ENCODE data around the gene SORCS3.

The SORCS3 gene

DNA sequence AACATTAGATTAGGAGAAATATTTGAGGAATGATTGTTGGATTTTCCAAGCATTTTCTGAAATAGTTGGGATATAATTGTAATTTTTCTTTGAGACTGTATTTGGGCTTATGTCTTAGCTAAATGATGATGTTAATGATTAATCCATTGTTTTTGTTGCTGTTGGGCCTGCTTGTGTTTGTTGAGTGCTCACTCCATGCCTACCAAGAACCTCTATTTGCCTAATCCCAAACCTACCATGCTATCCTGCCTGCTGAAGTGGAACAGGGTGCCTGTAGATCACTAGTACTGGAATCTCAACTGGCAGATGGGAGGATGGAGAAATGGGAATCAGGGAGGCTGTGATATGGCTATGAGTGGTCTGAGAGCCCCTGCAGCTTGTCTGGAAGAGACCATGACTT, 565.5 kb downstream of the SORCS3 start:
- no peak for DNase-seq

DNA sequence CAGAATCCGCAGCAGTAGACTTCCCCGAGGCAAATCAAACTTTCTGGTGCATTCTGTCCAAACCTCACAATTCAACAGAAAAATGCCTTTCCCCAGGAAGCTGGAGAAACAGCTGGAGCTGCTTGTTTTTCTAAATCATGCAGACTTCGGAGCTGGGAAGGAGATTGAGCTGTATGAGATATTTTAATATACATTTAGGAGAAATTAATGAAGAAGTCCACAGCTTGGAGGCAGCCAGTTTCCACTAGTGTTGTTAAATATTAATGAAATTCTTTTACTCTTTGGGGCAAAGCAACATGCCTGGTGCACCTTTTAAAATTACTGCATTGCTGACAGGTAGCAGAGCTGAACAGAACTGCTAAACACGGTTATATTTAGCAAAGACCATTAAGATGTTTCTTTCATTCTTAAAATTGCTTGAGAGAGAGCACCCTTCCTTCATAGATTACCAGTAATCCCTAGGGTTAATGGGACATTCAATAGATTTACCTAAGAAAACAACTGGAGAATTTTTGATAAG, 566.4 kb downstream of the SORCS3 start:
- no peak for DNase-seq

DNA sequence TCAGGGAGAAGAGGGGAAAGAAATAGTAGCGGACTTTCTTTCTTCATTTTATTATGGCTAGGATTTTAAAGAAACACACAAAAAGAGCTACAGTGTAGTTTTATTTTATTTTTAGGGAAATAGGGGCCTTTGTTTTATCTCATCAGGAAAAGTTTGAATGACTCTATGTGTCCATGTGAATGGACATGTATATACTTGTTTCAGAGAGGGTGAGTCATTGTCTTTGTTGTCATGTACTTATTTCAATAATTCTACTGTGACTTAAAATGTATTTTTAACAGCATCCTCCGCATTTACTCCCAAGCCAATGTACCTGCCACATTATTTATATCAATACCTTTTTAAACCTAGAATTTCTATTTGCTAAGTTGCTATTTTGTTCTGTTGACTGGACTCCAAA, 569.5 kb downstream of the SORCS3 start:
- no peak for DNase-seq

- DNase-seq, result no peak
Measured at GRCh38 chr10:105237685-105238084, 596.6 kb downstream of the SORCS3 start.

- DNase-seq, result no peak
Measured at GRCh38 chr10:105239311-105240219, 598.5 kb downstream of the SORCS3 start.

DNA sequence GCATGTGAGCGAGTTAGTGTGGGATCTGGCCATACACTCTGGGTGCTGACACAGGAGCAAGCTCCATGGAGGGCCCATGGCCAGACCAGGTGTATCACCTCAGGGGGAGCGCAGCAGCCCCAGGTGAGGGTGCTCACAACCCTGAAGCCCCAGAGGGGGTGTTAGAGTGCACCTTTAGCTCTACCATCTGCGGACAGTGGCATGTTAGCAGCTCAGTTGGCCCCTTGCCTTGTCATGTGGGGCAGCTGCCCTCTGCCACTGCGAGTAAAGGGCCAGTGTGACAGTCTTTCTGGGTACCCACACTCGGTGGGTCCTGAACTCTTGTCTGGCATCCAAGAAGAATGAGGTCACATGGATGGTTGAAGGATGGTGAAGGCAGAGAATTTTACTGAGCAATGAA, 600.2 kb downstream of the SORCS3 start:
- no peak for DNase-seq

GRCh38 chr10:105243381-105243780, 602.3 kb downstream of the SORCS3 start:
- DNase-seq, result no peak

DNA sequence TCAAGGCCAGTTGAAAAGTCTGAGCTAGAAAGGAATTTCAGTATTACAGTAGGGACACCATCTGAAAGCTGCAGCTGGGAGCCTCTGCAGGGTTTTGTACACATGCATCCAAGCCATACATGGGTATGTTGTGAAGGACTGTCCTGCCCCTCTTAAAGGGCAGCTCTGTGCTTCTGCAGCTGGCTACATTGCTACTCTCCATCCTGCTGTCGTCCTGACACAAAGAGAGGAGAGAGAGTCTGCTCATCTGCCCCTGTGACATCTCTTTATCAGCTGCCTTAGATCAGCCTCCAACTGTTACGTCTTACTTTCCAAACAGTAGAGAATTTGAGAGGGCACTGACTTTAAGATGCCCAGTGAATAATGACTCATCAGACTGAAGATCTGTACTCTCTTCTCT, 602.7 kb downstream of the SORCS3 start:
- no peak for DNase-seq

- DNase-seq, result no peak
Measured at GRCh38 chr10:105247831-105248499, 606.9 kb downstream of the SORCS3 start.

DNA sequence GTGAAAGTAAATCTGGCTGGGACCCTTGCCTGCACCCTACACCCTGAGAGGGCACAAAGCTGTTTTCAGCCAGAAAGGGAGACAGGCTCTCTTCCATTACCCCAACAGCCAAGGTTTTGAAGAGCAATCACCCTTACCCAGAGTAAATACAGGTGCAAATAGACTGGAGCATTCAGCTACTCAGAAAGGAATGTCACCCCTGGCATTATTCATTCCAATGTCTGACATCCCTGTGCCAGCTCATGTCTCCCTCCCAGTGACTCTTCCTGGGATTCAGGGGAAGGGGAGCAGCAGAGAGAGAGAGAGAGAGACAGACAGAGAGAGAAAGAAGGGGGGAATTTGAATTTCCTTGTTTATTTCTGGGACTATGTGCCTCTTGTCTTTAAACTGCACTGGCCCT, 611.8 kb downstream of the SORCS3 start:
- no peak for DNase-seq

DNA sequence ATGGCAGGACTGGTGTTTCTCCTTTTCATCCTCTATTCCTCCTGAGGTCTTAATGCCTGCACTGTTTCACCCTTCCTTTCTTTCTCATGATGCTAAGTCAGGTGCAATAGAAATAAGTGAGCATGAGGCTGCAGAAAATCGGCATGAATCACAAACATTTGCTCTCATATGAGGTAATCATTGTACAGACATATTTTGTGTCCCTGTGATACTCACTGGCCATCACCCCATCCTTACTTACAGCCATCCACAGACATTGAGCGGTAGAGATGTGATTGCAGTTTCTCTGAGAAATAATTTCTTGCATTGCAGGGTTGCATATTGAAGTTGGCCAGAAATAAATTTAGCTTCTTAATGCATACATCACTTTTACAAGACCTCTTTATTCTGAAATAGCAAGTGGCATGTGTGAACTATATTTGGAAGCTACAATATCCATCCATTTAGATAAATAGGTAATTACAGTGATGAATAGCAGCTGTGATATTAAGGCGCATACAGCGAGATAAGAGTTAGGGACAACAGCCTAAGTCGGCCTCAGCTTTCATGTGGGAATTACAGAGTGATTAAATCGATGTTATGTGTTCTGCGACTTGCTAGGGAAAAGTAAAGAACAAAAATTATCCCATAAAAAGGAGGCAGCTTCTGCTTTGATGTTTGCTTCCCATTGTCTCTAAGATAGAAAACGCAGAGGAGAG, 612.6 kb downstream of the SORCS3 start:
- no peak for DNase-seq

- DNase-seq, result no peak
Measured at GRCh38 chr10:105258036-105258673, 617.1 kb downstream of the SORCS3 start.

- DNase-seq, result no peak
Measured at GRCh38 chr10:105258674-105259065, 617.6 kb downstream of the SORCS3 start.

GRCh38 chr10:105259201-105259600, 618.1 kb downstream of the SORCS3 start:
- DNase-seq, result no peak

DNA sequence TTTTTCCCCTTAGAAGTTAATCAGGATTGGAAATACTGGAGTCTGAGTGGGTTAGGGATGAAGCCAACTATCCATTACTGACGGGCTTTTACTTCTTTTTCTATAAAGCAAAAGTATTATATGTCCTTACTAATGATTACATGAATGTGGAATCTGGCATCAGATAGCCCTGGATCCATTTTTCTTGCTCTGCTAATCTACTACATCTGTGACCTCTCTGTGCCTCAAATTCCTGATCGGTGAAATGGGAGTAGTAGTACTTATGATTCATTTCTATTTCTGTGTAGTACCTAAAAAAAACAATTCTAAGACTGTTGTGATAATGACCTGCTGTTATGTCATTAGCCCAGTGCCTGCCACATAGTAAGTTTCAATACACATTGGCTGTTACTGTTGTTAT, 621.6 kb downstream of the SORCS3 start:
- DNase-seq, result no peak

GRCh38 chr10:105266966-105267539, 626.0 kb downstream of the SORCS3 start:
- DNase-seq, result no peak

- no peak for DNase-seq
Measured at GRCh38 chr10:105268961-105269360, 627.9 kb downstream of the SORCS3 start.

DNA sequence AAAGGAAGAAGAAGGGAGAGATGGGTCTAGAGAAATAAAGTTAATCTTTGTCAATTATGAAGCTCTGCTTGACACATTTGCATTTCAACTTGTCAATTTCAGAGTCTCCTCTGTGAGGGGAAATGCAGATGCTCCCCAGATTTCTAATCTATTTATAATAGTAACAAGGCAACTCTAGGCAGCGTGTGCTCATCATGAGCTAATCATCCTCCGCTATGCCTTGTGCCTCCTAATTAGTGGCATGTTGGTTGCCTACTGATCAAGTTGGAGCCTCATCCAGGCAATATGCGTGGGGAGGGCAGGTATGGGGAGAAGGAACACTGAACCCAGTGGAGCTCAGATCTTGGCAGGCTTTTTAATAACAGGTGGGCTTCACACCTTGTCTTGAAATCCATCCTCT, 628.6 kb downstream of the SORCS3 start:
- DNase-seq, result no peak

DNA sequence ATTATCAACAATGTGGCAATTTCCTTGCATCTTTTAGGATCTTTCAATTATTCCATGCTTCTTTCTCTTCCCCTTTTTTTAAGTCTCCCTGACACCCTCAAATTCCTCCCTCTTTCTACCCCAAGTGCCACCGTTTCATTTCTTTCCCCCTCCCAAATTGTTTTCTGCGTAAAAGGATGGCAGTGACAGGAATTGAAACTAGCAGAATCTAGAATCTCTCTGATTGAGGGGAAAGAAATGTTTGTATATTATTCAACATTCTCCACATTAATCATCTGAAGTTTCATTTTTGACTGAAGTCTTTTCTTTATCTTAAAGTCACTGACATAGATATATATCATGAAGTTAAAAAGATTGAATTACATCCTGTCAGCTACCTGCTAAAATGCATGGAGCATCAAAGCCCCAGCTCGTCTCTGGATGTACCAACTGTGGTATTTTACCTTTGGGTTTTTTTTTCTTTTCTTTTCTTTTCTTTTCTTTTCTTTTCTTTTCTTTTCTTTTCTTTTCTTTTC, 633.5 kb downstream of the SORCS3 start:
- peak; percentile 53 for DNase-seq

GRCh38 chr10:105278439-105278838, 637.3 kb downstream of the SORCS3 start:
- no peak for DNase-seq

- DNase-seq, result no peak
Measured at GRCh38 chr10:105279101-105279500, 638.0 kb downstream of the SORCS3 start.

DNA sequence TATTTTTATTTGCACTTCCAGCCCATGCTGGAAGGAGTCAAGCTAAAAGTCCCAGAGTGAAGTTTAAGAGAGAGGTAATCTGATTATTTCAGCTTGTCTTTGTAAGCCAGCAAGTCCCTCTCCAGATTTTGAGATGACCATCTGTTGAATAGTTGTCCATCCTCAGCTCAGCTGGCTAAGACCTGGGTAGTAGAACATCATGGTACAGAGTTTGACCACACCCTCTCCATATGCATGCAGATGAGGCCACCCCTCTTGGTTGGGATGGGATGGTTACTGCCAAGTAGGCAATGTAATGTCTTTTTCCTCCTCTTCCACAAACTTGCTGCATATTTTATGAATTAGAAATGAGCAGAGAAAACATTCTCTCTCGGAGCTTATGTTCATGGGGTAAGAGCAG, 639.8 kb downstream of the SORCS3 start:
- no peak for DNase-seq
